BJ (cell line): ENCODE results near the gene NME3. TPM values are rescaled to one million over a fixed set of nuclear protein-coding genes. Genes with fewer than 3 reads are reported as not detected.

Experiments
- CTCF ChIA-PET: fragments of 350-600 bp; formaldehyde crosslinking; extraction: SDS; loops from one replicate; lab custom pipeline; 2021; ENCODE audit warnings: antibody characterized with exemption, inconsistent platforms; lab: Yijun Ruan, JAX
- POLR2A ChIA-PET: fragments of 300-600 bp; sonication (Branson Sonifier 250); formaldehyde crosslinking; extraction: SDS; loops from one replicate; lab custom pipeline; 2021; ENCODE audit warnings: antibody characterized with exemption; lab: Charles Lee
- DNase-seq: peaks from one replicate; pipeline ENCODE4 v3.0.0-alpha.2; 2011; ENCODE audit warnings: low read depth
- H3K27me3 ChIP-seq: 2 replicates; pipeline ENCODE4 v1.6.0; 2011; ENCODE audit warnings: low read length; ENCODE audit not compliant: control insufficient read depth, insufficient read depth
- H3K36me3 ChIP-seq: 2 replicates; pipeline ENCODE4 v1.5.1; 2011; ENCODE audit warnings: low read length; ENCODE audit not compliant: control insufficient read depth, insufficient read depth
- H3K4me3 ChIP-seq: 2 replicates; pipeline ENCODE4 v1.5.1; 2011; ENCODE audit warnings: low read depth, mild to moderate bottlenecking, control low read depth, low read length
- CTCF ChIP-seq: IDR thresholded peaks from 2 replicates; pipeline ENCODE4 v1.5.1; 2011; ENCODE audit warnings: low read depth, mild to moderate bottlenecking, control low read depth, inconsistent platforms, low read length, moderate library complexity; ENCODE audit not compliant: insufficient read depth
- polyA minus RNA-seq: library from RNA; depleted of rRNA, polyadenylated mRNA; stranded (reverse); fragments of >200 nt; gene quantifications from 2 replicates; pipeline ENCODE4 v1.2.3, GENCODE V29; 2011; rRNA and poly(A)+ RNA removed
- polyA plus RNA-seq: library from polyadenylated mRNA; depleted of rRNA; stranded (reverse); fragments of >200 nt; gene quantifications from 2 replicates; pipeline ENCODE4 v1.2.3, GENCODE V29; 2011; rRNA removed

Gene NME3
- 20.3 and 34.3 TPM in 2 replicates for polyA plus RNA-seq
- polyA minus RNA-seq, result 1.6 and 2.8 TPM in 2 replicates

- DNase-seq, result no peak
- Histone ChIP-seq H3K4me3 (peak within 1 kb of the TSS; percentile 92), H3K36me3 (peaks cover 30% of the 10 kb centered on the region), H3K27me3 (no peaks in the 10 kb centered on the region)
- CTCF ChIA-PET, result interaction anchor here (1.8 kb wide), 1 partner anchor 11 kb away, joined by 5 read pairs; the partner anchor contains the start of genes NUBP2 and SPSB3
- TF ChIP-seq CTCF, result no peak
- POLR2A ChIA-PET, result interaction anchor here (0.6 kb wide), 1 partner anchor 12 kb away, joined by 3 read pairs; the partner anchor contains the start of gene NUBP2
Observed at GRCh38 chr16:1771188-1771863, at the start of gene NME3. Gene NME3, minus strand, starts transcription at chr16:1771543. Its CDS starts 9 bp downstream, at chr16:1771534.

GRCh38 chr16:1820946-1821290, 49.6 kb upstream of the NME3 start:
- TF ChIP-seq CTCF, result no peak
- no peak for DNase-seq
- CTCF ChIA-PET, result no interaction called here
- Histone ChIP-seq H3K36me3 (peaks cover 20% of the 10 kb centered on the region), H3K27me3 (no peaks in the 10 kb centered on the region), H3K4me3 (no peak overlapping the region)
- POLR2A ChIA-PET, result no interaction called here

- no peak for DNase-seq
- ChIA-PET POLR2A (no interaction called here), CTCF (no interaction called here)
- H3K4me3 ChIP-seq, result no peak overlapping the region
- TF ChIP-seq CTCF, result no peak
- no peaks in the 10 kb centered on the region for H3K27me3 ChIP-seq
- H3K36me3 ChIP-seq, result peaks cover 22% of the 10 kb centered on the region
Observed at GRCh38 chr16:1820096-1820945, 49.0 kb upstream of the NME3 start.

- Histone ChIP-seq H3K4me3 (no peak overlapping the region), H3K27me3 (no peaks in the 10 kb centered on the region), H3K36me3 (peaks cover 22% of the 10 kb centered on the region)
- no peak for DNase-seq
- POLR2A ChIA-PET, result no interaction called here
- CTCF ChIA-PET, result no interaction called here
- no peak for TF ChIP-seq CTCF
Observed at GRCh38 chr16:1819611-1820010, 48.3 kb upstream of the NME3 start.

GRCh38 chr16:1818873-1819525, 47.7 kb upstream of the NME3 start:
- POLR2A ChIA-PET, result no interaction called here
- CTCF ChIA-PET, result no interaction called here
- Histone ChIP-seq H3K4me3 (no peak overlapping the region), H3K36me3 (peaks cover 22% of the 10 kb centered on the region), H3K27me3 (no peaks in the 10 kb centered on the region)
- no peak for TF ChIP-seq CTCF
- DNase-seq, result no peak
